EL (cell line): Measurements from ENCODE around the gene HTR1D.

Experiments used
- DNase-seq: peaks from one replicate; pipeline ENCODE4 v3.0.0-alpha.2; 2016

The HTR1D gene

GRCh38 chr1:23150125-23150524 lies 67.2 kb downstream of the HTR1D start:
- DNase-seq, result no peak

GRCh38 chr1:23149114-23149513 lies 68.2 kb downstream of the HTR1D start:
- DNase-seq, result no peak

GRCh38 chr1:23148084-23148483 lies 69.2 kb downstream of the HTR1D start:
- DNase-seq, result no peak
